AG04450 (cell line): ENCODE data around the gene NCLN. TPM values are rescaled to one million over a fixed set of nuclear protein-coding genes. Genes with fewer than 3 reads are reported as not detected.
"Not testable (repeated sequence)": the region's sequence is repeated elsewhere in the genome, so short reads cannot be mapped to it uniquely, and the experiment has no call there.

Source experiments
- CTCF ChIA-PET: fragments of 300-600, 350-600 bp; formaldehyde crosslinking; extraction: SDS; loops from one replicate; lab custom pipeline; 2022; ENCODE audit warnings: antibody characterized with exemption, inconsistent platforms; lab: Charles Lee
- POLR2A ChIA-PET: fragments of 350-600 bp; formaldehyde crosslinking; extraction: SDS; loops from one replicate; lab custom pipeline; 2021; ENCODE audit warnings: antibody characterized with exemption, inconsistent platforms; lab: Yijun Ruan, JAX
- DNase-seq: peaks from one replicate; pipeline ENCODE4 v3.0.0-alpha.2; 2011; ENCODE audit warnings: low read depth, low spot score
- H3K27ac ChIP-seq: one replicate; pipeline ENCODE4 v1.5.1; 2012; ENCODE audit warnings: low read depth, low read length, control low read depth
- H3K27me3 ChIP-seq: one replicate; pipeline ENCODE4 v1.6.0; 2012; ENCODE audit warnings: low read length; ENCODE audit not compliant: control insufficient read depth, insufficient read depth
- H3K4me3 ChIP-seq: 2 replicates; pipeline ENCODE4 v1.5.1; 2011; ENCODE audit warnings: mild to moderate bottlenecking, low read depth, low read length, control low read depth
- H3K9me3 ChIP-seq: 2 replicates; pipeline ENCODE4 v1.5.1; 2012; ENCODE audit warnings: low read length; ENCODE audit not compliant: control insufficient read depth, insufficient read depth
- polyA plus RNA-seq: library from polyadenylated mRNA; depleted of rRNA; stranded (reverse); fragments of >200 nt; gene quantifications from 2 replicates; pipeline ENCODE4 v1.2.3, GENCODE V29; 2011
- TF ChIP-seq, protein P1 (sequence below): IDR thresholded peaks from 2 replicates; pipeline ENCODE4 v1.5.1; 2011; ENCODE audit warnings: low read depth, low read length, control low read depth, inconsistent platforms

Gene NCLN
- polyA plus RNA-seq, 1 experiment, result 27.1 TPM

GRCh38 chr19:3190921-3191805 lies 5.4 kb downstream of the NCLN start:
- CTCF ChIA-PET, result no interaction called here
- POLR2A ChIA-PET, result no interaction called here
- Histone ChIP-seq H3K27ac (no peak overlapping the region), H3K9me3 (no peaks in the 10 kb centered on the region; the same call in 1 of the 2 replicates), H3K4me3 (no peak overlapping the region), H3K27me3 (no peaks in the 10 kb centered on the region)
- DNase-seq, result no peak
- TF ChIP-seq, protein P1, sequence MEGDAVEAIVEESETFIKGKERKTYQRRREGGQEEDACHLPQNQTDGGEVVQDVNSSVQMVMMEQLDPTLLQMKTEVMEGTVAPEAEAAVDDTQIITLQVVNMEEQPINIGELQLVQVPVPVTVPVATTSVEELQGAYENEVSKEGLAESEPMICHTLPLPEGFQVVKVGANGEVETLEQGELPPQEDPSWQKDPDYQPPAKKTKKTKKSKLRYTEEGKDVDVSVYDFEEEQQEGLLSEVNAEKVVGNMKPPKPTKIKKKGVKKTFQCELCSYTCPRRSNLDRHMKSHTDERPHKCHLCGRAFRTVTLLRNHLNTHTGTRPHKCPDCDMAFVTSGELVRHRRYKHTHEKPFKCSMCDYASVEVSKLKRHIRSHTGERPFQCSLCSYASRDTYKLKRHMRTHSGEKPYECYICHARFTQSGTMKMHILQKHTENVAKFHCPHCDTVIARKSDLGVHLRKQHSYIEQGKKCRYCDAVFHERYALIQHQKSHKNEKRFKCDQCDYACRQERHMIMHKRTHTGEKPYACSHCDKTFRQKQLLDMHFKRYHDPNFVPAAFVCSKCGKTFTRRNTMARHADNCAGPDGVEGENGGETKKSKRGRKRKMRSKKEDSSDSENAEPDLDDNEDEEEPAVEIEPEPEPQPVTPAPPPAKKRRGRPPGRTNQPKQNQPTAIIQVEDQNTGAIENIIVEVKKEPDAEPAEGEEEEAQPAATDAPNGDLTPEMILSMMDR, result no peak

DNA sequence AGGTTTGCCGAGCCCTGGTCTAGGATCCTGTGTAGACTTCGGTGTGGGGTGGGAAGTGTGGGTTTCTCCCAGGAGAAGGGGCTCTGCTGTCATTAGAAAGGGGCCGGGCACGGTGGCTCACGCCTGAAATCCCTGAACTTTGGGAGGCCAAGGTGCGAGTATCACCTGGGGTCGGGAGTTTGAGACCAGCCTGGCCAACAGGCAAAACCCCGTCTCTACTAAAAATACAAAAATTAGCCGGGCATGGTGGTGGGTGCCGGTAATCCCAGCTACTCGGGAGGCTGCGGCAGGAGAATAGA lies 6.0 kb downstream of the NCLN start:
- CTCF ChIA-PET, H3K4me3 ChIP-seq, DNase-seq, H3K9me3 ChIP-seq, H3K27me3 ChIP-seq, POLR2A ChIA-PET, H3K27ac ChIP-seq: not testable (repeated sequence)

GRCh38 chr19:3192228-3192635 lies 6.5 kb downstream of the NCLN start:
- CTCF ChIA-PET, result no interaction called here
- Histone ChIP-seq H3K4me3 (no peak overlapping the region), H3K9me3 (no peaks in the 10 kb centered on the region; the same call in 1 of the 2 replicates), H3K27ac (no peak overlapping the region), H3K27me3 (no peaks in the 10 kb centered on the region)
- DNase-seq, result no peak
- TF ChIP-seq, protein P1, result no peak
- POLR2A ChIA-PET, result no interaction called here

DNA sequence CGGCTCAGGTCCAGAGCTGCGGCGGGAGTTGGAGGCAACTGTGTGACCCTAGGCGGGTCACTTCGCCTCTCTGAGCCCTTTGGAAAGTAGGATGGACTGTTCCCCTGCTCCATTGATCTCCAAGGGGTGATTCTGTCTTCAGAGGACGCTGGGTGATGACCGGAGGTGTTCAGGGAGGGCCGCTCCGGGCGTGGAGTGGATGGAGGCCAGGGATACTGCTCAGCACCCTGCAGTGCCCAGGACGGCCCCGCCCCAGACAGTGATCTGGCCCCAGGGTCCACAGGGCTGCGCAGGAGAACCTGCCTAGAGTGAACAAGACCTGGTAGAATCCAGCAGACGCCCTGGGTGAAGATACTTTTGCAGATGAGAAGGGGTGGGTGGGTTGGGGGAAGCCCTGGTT lies 7.0 kb downstream of the NCLN start:
- ChIA-PET POLR2A (no interaction called here), CTCF (no interaction called here)
- TF ChIP-seq, protein P1, result no peak

GRCh38 chr19:3193256-3194105 lies 7.8 kb downstream of the NCLN start:
- CTCF ChIA-PET, result no interaction called here
- no peak overlapping the region for H3K4me3 ChIP-seq
- TF ChIP-seq, protein P1, result no peak
- no peaks in the 10 kb centered on the region; the same call in 1 of the 2 replicates for H3K9me3 ChIP-seq
- no peak for DNase-seq
- no peak overlapping the region for H3K27ac ChIP-seq
- POLR2A ChIA-PET, result no interaction called here
- no peaks in the 10 kb centered on the region for H3K27me3 ChIP-seq

More for the DNA sequence above, 7.0 kb downstream of the NCLN start:
- Histone ChIP-seq H3K27ac (no peak overlapping the region), H3K4me3 (no peak overlapping the region), H3K9me3 (no peaks in the 10 kb centered on the region; the same call in 1 of the 2 replicates), H3K27me3 (no peaks in the 10 kb centered on the region)
- DNase-seq, result no peak
